Measurements from ENCODE around the gene OR10W1. TPM values are rescaled to one million over a fixed set of nuclear protein-coding genes. Genes with fewer than 3 reads are reported as not detected.

The OR10W1 gene
- polyA plus RNA-seq, 6 donors from 2014 or later = not detected

Other genes with a start within 250 kb of the OR10W1 start
- gene OR9Q1, start 244.4 kb downstream of the OR10W1 start, polyA plus RNA-seq (ENCODE audit: low read depth in 6 of 6) = not detected
- gene OR6Q1, start 237.3 kb downstream of the OR10W1 start, polyA plus RNA-seq (ENCODE audit: low read depth in 6 of 6) = not detected
- not detected for gene OR9I1, start 142.7 kb downstream of the OR10W1 start, polyA plus RNA-seq (ENCODE audit: low read depth in 6 of 6)
- gene OR9Q2, start 79.2 kb downstream of the OR10W1 start, polyA plus RNA-seq (ENCODE audit: low read depth in 6 of 6) = not detected
- gene OR1S2, start 64.1 kb downstream of the OR10W1 start, polyA plus RNA-seq (ENCODE audit: low read depth in 6 of 6) = not detected
- not detected for gene OR1S1, start 55.5 kb downstream of the OR10W1 start, polyA plus RNA-seq (ENCODE audit: low read depth in 6 of 6)
- not detected for gene OR10Q1, start 39.3 kb downstream of the OR10W1 start, polyA plus RNA-seq (ENCODE audit: low read depth in 6 of 6)
- not detected for gene OR5B17, start 90.8 kb upstream of the OR10W1 start, polyA plus RNA-seq (ENCODE audit: low read depth in 6 of 6)
- not detected for gene OR5B3, start 138.6 kb upstream of the OR10W1 start, polyA plus RNA-seq (ENCODE audit: low read depth in 6 of 6)
- not detected for gene OR5B2, start 159.9 kb upstream of the OR10W1 start, polyA plus RNA-seq (ENCODE audit: low read depth in 6 of 6)
- gene OR5B12, start 174.0 kb upstream of the OR10W1 start, polyA plus RNA-seq (ENCODE audit: low read depth in 6 of 6) = not detected
- gene OR5B21, start 239.8 kb upstream of the OR10W1 start, polyA plus RNA-seq (ENCODE audit: low read depth in 6 of 6) = not detected